Measurements from ENCODE around the gene SLC4A2. TPM values are rescaled to one million over a fixed set of nuclear protein-coding genes. Genes with fewer than 3 reads are reported as not detected.
"Not testable (repeated sequence)": the region's sequence is repeated elsewhere in the genome, so short reads cannot be mapped to it uniquely, and the experiment has no call there.

The SLC4A2 gene
- total and polyA plus RNA-seq, 3 experiments from 2014 or later, result 25.5 to 121 (median 119) TPM

GRCh38 chr7:151040616-151041375, 18.6 kb upstream of the SLC4A2 start:
- H3K27me3 Mint-ChIP-seq, result no peaks in the 10 kb centered on the region
- no peak overlapping the region for H3K4me3 Mint-ChIP-seq
- peaks cover 15% of the 10 kb centered on the region for H3K36me3 ChIP-seq (ENCODE audit: insufficient read depth, low read length)
- H3K27ac ChIP-seq (ENCODE audit: low read depth, low read length), result peak overlapping the region; percentile 24
- no peaks in the 10 kb centered on the region for H3K27me3 ChIP-seq (ENCODE audit: insufficient read depth, low read length, poor library complexity, severe bottlenecking)
- no peak for DNase-seq
- ChIA-PET CTCF (no interaction called here), POLR2A (no interaction called here)
- no peak overlapping the region for H3K27ac Mint-ChIP-seq
- H3K4me1 Mint-ChIP-seq, result peaks cover 0 to 14% (median 7%) of the 10 kb centered on the region in 3 donors
- no peak overlapping the region for H3K4me3 ChIP-seq (ENCODE audit: low read length)
- H3K9me3 ChIP-seq (ENCODE audit: low read length), result no peaks in the 10 kb centered on the region
- no peaks in the 10 kb centered on the region for H3K4me1 ChIP-seq (ENCODE audit: insufficient read depth, low read length)
- peaks cover 0 to 38% (median 2%) of the 10 kb centered on the region in 3 donors for H3K36me3 Mint-ChIP-seq
- H3K9me3 Mint-ChIP-seq, result no peaks in the 10 kb centered on the region

- Mint-ChIP-seq H3K4me1 (peaks cover 0 to 14% (median 7%) of the 10 kb centered on the region in 3 donors), H3K36me3 (peaks cover 0 to 23% (median 2%) of the 10 kb centered on the region in 3 donors)
- H3K9me3 ChIP-seq (ENCODE audit: low read length); H3K9me3 Mint-ChIP-seq; POLR2A ChIA-PET; H3K27me3 ChIP-seq (ENCODE audit: insufficient read depth, low read length, poor library complexity, severe bottlenecking); H3K27ac Mint-ChIP-seq; H3K27me3 Mint-ChIP-seq; DNase-seq; H3K27ac ChIP-seq (ENCODE audit: low read depth, low read length); H3K4me3 Mint-ChIP-seq; H3K4me1 ChIP-seq (ENCODE audit: insufficient read depth, low read length); H3K36me3 ChIP-seq (ENCODE audit: insufficient read depth, low read length); CTCF ChIA-PET; H3K4me3 ChIP-seq (ENCODE audit: low read length): not testable (repeated sequence)
Measured at GRCh38 chr7:151043449-151043848, 15.9 kb upstream of the SLC4A2 start.

GRCh38 chr7:151043959-151044358, 15.4 kb upstream of the SLC4A2 start:
- no peaks in the 10 kb centered on the region for H3K9me3 Mint-ChIP-seq
- POLR2A ChIA-PET, result no interaction called here

GRCh38 chr7:151045262-151045661, 14.1 kb upstream of the SLC4A2 start:
- Histone ChIP-seq H3K36me3 (ENCODE audit: insufficient read depth, low read length) (peaks cover 3% of the 10 kb centered on the region), H3K4me1 (ENCODE audit: insufficient read depth, low read length) (no peaks in the 10 kb centered on the region), H3K9me3 (ENCODE audit: low read length) (no peaks in the 10 kb centered on the region), H3K4me3 (ENCODE audit: low read length) (no peak overlapping the region), H3K27me3 (ENCODE audit: insufficient read depth, low read length, poor library complexity, severe bottlenecking) (no peaks in the 10 kb centered on the region), H3K27ac (ENCODE audit: low read depth, low read length) (no peak overlapping the region)
- POLR2A ChIA-PET, result no interaction called here
- CTCF ChIA-PET, result interaction anchor here (1.1 to 1.3 kb wide), 2 partner anchors 17 to 27 kb away, joined by 3 to 6 read pairs; partner anchors contain the start of gene ABCB8
- Mint-ChIP-seq H3K4me1 (no peaks in the 10 kb centered on the region), H3K36me3 (peaks cover 0 to 21% (median 2%) of the 10 kb centered on the region in 3 donors), H3K27ac (peak overlapping the region in 1 of 8 donors; percentile 33), H3K27me3 (peaks cover 0 to 4% of the 10 kb centered on the region in 2 donors), H3K4me3 (no peak overlapping the region), H3K9me3 (no peaks in the 10 kb centered on the region)
- DNase-seq, result no peak

More at GRCh38 chr7:151043959-151044358, 15.4 kb upstream of the SLC4A2 start:
- no peak overlapping the region for H3K4me3 Mint-ChIP-seq
- H3K27ac ChIP-seq (ENCODE audit: low read depth, low read length), result no peak overlapping the region
- H3K4me1 Mint-ChIP-seq, result peaks cover 0 to 11% (median 7%) of the 10 kb centered on the region in 3 donors
- H3K9me3 ChIP-seq (ENCODE audit: low read length), result no peaks in the 10 kb centered on the region
- peaks cover 0 to 21% (median 2%) of the 10 kb centered on the region in 3 donors for H3K36me3 Mint-ChIP-seq
- no peak for DNase-seq
- no peaks in the 10 kb centered on the region for H3K27me3 ChIP-seq (ENCODE audit: insufficient read depth, low read length, poor library complexity, severe bottlenecking)
- no peak overlapping the region for H3K27ac Mint-ChIP-seq
- peaks cover 3% of the 10 kb centered on the region for H3K36me3 ChIP-seq (ENCODE audit: insufficient read depth, low read length)
- CTCF ChIA-PET, result no interaction called here
- no peaks in the 10 kb centered on the region for H3K4me1 ChIP-seq (ENCODE audit: insufficient read depth, low read length)
- no peaks in the 10 kb centered on the region for H3K27me3 Mint-ChIP-seq
- no peak overlapping the region for H3K4me3 ChIP-seq (ENCODE audit: low read length)

GRCh38 chr7:151045967-151046366, 13.4 kb upstream of the SLC4A2 start:
- CTCF ChIA-PET, result interaction anchor here (1.1 to 1.3 kb wide), 2 partner anchors 18 to 28 kb away, joined by 3 to 6 read pairs; partner anchors contain the start of gene ABCB8
- Histone ChIP-seq H3K4me1 (ENCODE audit: insufficient read depth, low read length) (no peaks in the 10 kb centered on the region), H3K9me3 (ENCODE audit: low read length) (no peaks in the 10 kb centered on the region), H3K36me3 (ENCODE audit: insufficient read depth, low read length) (peaks cover 3% of the 10 kb centered on the region), H3K27me3 (ENCODE audit: insufficient read depth, low read length, poor library complexity, severe bottlenecking) (no peaks in the 10 kb centered on the region), H3K27ac (ENCODE audit: low read depth, low read length) (no peak overlapping the region), H3K4me3 (ENCODE audit: low read length) (no peak overlapping the region)
- no peaks in the 10 kb centered on the region for H3K9me3 Mint-ChIP-seq
- POLR2A ChIA-PET, result no interaction called here
- no peak overlapping the region for H3K4me3 Mint-ChIP-seq
- H3K4me1 Mint-ChIP-seq, result no peaks in the 10 kb centered on the region
- H3K27ac Mint-ChIP-seq, result peak overlapping the region in 1 of 8 donors; percentile 41
- peaks cover 0 to 5% of the 10 kb centered on the region in 2 donors for H3K27me3 Mint-ChIP-seq
- H3K36me3 Mint-ChIP-seq, result peaks cover 0 to 21% (median 2%) of the 10 kb centered on the region in 3 donors
- DNase-seq, result no peak

GRCh38 chr7:151046603-151047573, 12.5 kb upstream of the SLC4A2 start:
- Histone ChIP-seq H3K27ac (ENCODE audit: low read depth, low read length) (no peak overlapping the region), H3K4me3 (ENCODE audit: low read length) (no peak overlapping the region), H3K9me3 (ENCODE audit: low read length) (no peaks in the 10 kb centered on the region), H3K36me3 (ENCODE audit: insufficient read depth, low read length) (peaks cover 3% of the 10 kb centered on the region), H3K4me1 (ENCODE audit: insufficient read depth, low read length) (no peaks in the 10 kb centered on the region), H3K27me3 (ENCODE audit: insufficient read depth, low read length, poor library complexity, severe bottlenecking) (no peaks in the 10 kb centered on the region)
- DNase-seq, result no peak
- Mint-ChIP-seq H3K4me3 (no peak overlapping the region), H3K4me1 (peaks cover 0 to 4% (median 0%) of the 10 kb centered on the region in 3 donors), H3K27ac (peak overlapping the region in 2 of 8 donors; percentile 14 to 81), H3K36me3 (peaks cover 0 to 18% (median 0%) of the 10 kb centered on the region in 3 donors), H3K9me3 (no peaks in the 10 kb centered on the region), H3K27me3 (peaks cover 0 to 5% of the 10 kb centered on the region in 2 donors)
- ChIA-PET POLR2A (no interaction called here), CTCF (interaction anchor here (1.3 kb wide), 1 partner anchor 29 kb away, joined by 6 read pairs; no protein-coding TSS in a partner anchor)

GRCh38 chr7:151047976-151048815, 11.2 kb upstream of the SLC4A2 start, which contains the start of gene ASIC3:
Gene ASIC3 (plus strand): TSS chr7:151048531. CDS start chr7:151048886, 355 bp downstream.
- Mint-ChIP-seq H3K36me3 (peaks cover 0 to 14% (median 1%) of the 10 kb centered on the region in 3 donors), H3K4me1 (peaks cover 2 to 10% (median 4%) of the 10 kb centered on the region in 3 donors)

More at GRCh38 chr7:151047976-151048815, 11.2 kb upstream of the SLC4A2 start, which contains the start of gene ASIC3:
- CTCF ChIA-PET, result interaction anchor here (0.9 kb wide), 1 partner anchor 76 kb away, joined by 3 read pairs; no protein-coding TSS in a partner anchor
- H3K4me1 ChIP-seq (ENCODE audit: insufficient read depth, low read length), result peaks cover 2% of the 10 kb centered on the region
- DNase-seq, result no peak
- Mint-ChIP-seq H3K27me3 (peaks cover 4 to 7% of the 10 kb centered on the region in 2 donors), H3K9me3 (no peaks in the 10 kb centered on the region), H3K4me3 (no peak within 1 kb of the TSS), H3K27ac (peak within 1 kb of the TSS in 2 of 8 donors; percentile 24 to 52)
- POLR2A ChIA-PET, result no interaction called here
- peaks cover 3% of the 10 kb centered on the region for H3K36me3 ChIP-seq (ENCODE audit: insufficient read depth, low read length)
- no peak within 1 kb of the TSS for H3K4me3 ChIP-seq (ENCODE audit: low read length)
- no peaks in the 10 kb centered on the region for H3K27me3 ChIP-seq (ENCODE audit: insufficient read depth, low read length, poor library complexity, severe bottlenecking)
- no peak within 1 kb of the TSS for H3K27ac ChIP-seq (ENCODE audit: low read depth, low read length)
- no peaks in the 10 kb centered on the region for H3K9me3 ChIP-seq (ENCODE audit: low read length)

Data from CD8-positive, alpha-beta memory T cell (primary cell).